T-cell (primary cell): ENCODE results near the gene C1QTNF3. TPM values are rescaled to one million over a fixed set of nuclear protein-coding genes. Genes with fewer than 3 reads are reported as not detected.

Experiments
- ATAC-seq, 4 experiments: fragments of 200-7000 bp in 3 of 4; fragments of 150-1000 bp in 1 of 4; cut with Tn5 transposase; replicated peaks in 1 of 4; 1 replicate in 3 of 4; 2 replicates in 1 of 4; pipeline ENCODE4 v1.10.0; 2021; ENCODE audit warnings: moderate library complexity in 3 of 4, mild to moderate bottlenecking in 2 of 4, moderate number of reproducible peaks in 1 of 4
- CTCF ChIA-PET, 2 donors: fragments of 300-600 bp; sonication (Branson Sonifier 250); formaldehyde crosslinking; loops; one replicate each; lab custom pipeline; 2022; ENCODE audit warnings: antibody characterized with exemption in 2 of 2; lab: Charles Lee
- POLR2A ChIA-PET, 2 donors: fragments of 300-600 bp; sonication (Branson Sonifier 250); formaldehyde crosslinking; loops; one replicate each; lab custom pipeline; 2022; ENCODE audit warnings: antibody characterized with exemption in 2 of 2; lab: Charles Lee
- DNase-seq, 35 experiments: peaks; one replicate each; pipeline versions ENCODE4 v3.0.0 to v3.0.0-alpha.2; 2013 to 2023
- H3K27ac ChIP-seq: one replicate; pipeline ENCODE4 v1.5.1; 2013; ENCODE audit warnings: low read length
- H3K27me3 ChIP-seq, 2 experiments: replicated peaks in 1 of 2; 1 replicate in 1 of 2; 2 replicates in 1 of 2; pipeline versions ENCODE4 v1.6.1 to v1.7.0; 2013; ENCODE audit warnings: low read length in 1 of 2, mixed read lengths in 1 of 2; ENCODE audit not compliant: control insufficient read depth in 2 of 2, insufficient read depth in 2 of 2; ENCODE audit errors: extremely low read depth in 1 of 2
- H3K36me3 ChIP-seq, 2 donors: 1 replicate in 1 of 2; 2 replicates in 1 of 2; pipeline versions ENCODE4 v1.6.1 to v1.7.0; 2013; ENCODE audit warnings: low read length in 1 of 2; ENCODE audit not compliant: control insufficient read depth in 2 of 2, insufficient read depth in 1 of 2; ENCODE audit errors: extremely low read depth in 1 of 2
- H3K4me1 ChIP-seq, 2 experiments: 1 replicate in 1 of 2; 2 replicates in 1 of 2; pipeline versions ENCODE4 v1.6.1 to v1.7.0; 2013; ENCODE audit warnings: low read length in 2 of 2, mixed read lengths in 1 of 2; ENCODE audit not compliant: insufficient read depth in 2 of 2, control insufficient read depth in 1 of 2; ENCODE audit errors: extremely low read depth in 1 of 2
- H3K4me3 ChIP-seq, 2 donors: 1 replicate in 1 of 2; 2 replicates in 1 of 2; pipeline versions ENCODE4 v1.5.1 to v1.7.0; 2013; ENCODE audit warnings: mild to moderate bottlenecking in 2 of 2, low read length in 1 of 2, moderate library complexity in 1 of 2; ENCODE audit not compliant: control insufficient read depth in 1 of 2; ENCODE audit errors: extremely low read depth in 1 of 2
- H3K9me3 ChIP-seq: 2 replicates; pipeline ENCODE4 v1.7.0; 2013
- H3K27ac Mint-ChIP-seq, 2 donors: one replicate each; pipeline ENCODE4 v1.8.0; 2020 to 2021; ENCODE audit warnings: mild to moderate bottlenecking in 2 of 2, mixed read lengths in 2 of 2
- H3K27me3 Mint-ChIP-seq, 2 donors: one replicate each; pipeline ENCODE4 v1.8.0; 2021 to 2022; ENCODE audit warnings: mixed read lengths in 2 of 2
- H3K36me3 Mint-ChIP-seq: one replicate; pipeline ENCODE4 v1.8.0; 2021; ENCODE audit warnings: mixed read lengths
- H3K4me1 Mint-ChIP-seq, 3 donors: one replicate each; pipeline ENCODE4 v1.8.0; 2020 to 2022; ENCODE audit warnings: mixed read lengths in 3 of 3, mild to moderate bottlenecking in 1 of 3
- H3K4me3 Mint-ChIP-seq, 3 donors: one replicate each; pipeline ENCODE4 v1.8.0; 2020 to 2022; ENCODE audit warnings: mild to moderate bottlenecking in 3 of 3, mixed read lengths in 3 of 3, moderate library complexity in 3 of 3
- H3K9me3 Mint-ChIP-seq, 3 donors: one replicate each; pipeline ENCODE4 v1.8.0; 2020 to 2022; ENCODE audit warnings: mixed read lengths in 3 of 3
- WGBS: methylation state at CpG from one replicate; pipeline ENCODE4 v1.1.5; 2013; ENCODE audit warnings: missing lambda C conversion rate; ENCODE audit not compliant: insufficient coverage; 5-methylcytosine and 5-hydroxymethylcytosine counted together
- total RNA-seq, 35 experiments: library from RNA in 6 of 35; stranded (reverse) in 6 of 35; fragments of 120-200 nt in 1 of 35; gene quantifications; one replicate each; pipeline versions ENCODE4 v1.2.1 to v1.2.4 and lab custom pipeline; 2013 to 2026

C1QTNF3 gene
- total RNA-seq, 5 donors from 2014 or later (not counting 1 experiment from before 2014, with no cell fraction given): 5.4 to 10.6 (median 5.7) TPM

- 96% methylated on average over 9 of the region's 10 CpGs for WGBS
Observed at GRCh38 chr5:34002629-34003328, 40.2 kb downstream of the C1QTNF3 start.

GRCh38 chr5:34001241-34001841 lies 41.7 kb downstream of the C1QTNF3 start:
- CTCF ChIA-PET: no interaction called here
- H3K27ac ChIP-seq: no peak overlapping the region

More at GRCh38 chr5:34002629-34003328, 40.2 kb downstream of the C1QTNF3 start:
- peaks cover 0 to 16% of the 10 kb centered on the region in 2 donors for H3K36me3 ChIP-seq
- Mint-ChIP-seq H3K27ac (no peak overlapping the region), H3K36me3 (peaks cover 30% of the 10 kb centered on the region), H3K27me3 (no peaks in the 10 kb centered on the region), H3K4me1 (peaks cover 11 to 17% (median 14%) of the 10 kb centered on the region in 3 donors), H3K4me3 (no peak overlapping the region), H3K9me3 (no peaks in the 10 kb centered on the region)
- H3K4me3 ChIP-seq: no peak overlapping the region
- CTCF ChIA-PET: no interaction called here
- POLR2A ChIA-PET: no interaction called here
- DNase-seq (no peak), ATAC-seq (no peak)
- H3K9me3 ChIP-seq: no peaks in the 10 kb centered on the region
- H3K4me1 ChIP-seq: peaks cover 8 to 9% of the 10 kb centered on the region in 2 experiments
- H3K27ac ChIP-seq: no peak overlapping the region
- H3K27me3 ChIP-seq: no peaks in the 10 kb centered on the region

GRCh38 chr5:33999978-34000377 lies 43.0 kb downstream of the C1QTNF3 start:
- no peaks in the 10 kb centered on the region for H3K27me3 Mint-ChIP-seq
- Histone ChIP-seq H3K9me3 (no peaks in the 10 kb centered on the region), H3K4me1 (peaks cover 0 to 2% of the 10 kb centered on the region in 2 experiments), H3K4me3 (no peak overlapping the region), H3K27ac (no peak overlapping the region), H3K36me3 (peaks cover 2 to 19% of the 10 kb centered on the region in 2 donors), H3K27me3 (no peaks in the 10 kb centered on the region)
- DNase-seq (no peak), ATAC-seq (no peak)
- peaks cover 3 to 9% (median 5%) of the 10 kb centered on the region in 3 donors for H3K4me1 Mint-ChIP-seq
- H3K36me3 Mint-ChIP-seq: peaks cover 39% of the 10 kb centered on the region
- CTCF ChIA-PET: interaction anchor here in 1 of 2 donors (0.7 kb wide), 1 partner anchor 157 kb away, joined by 4 read pairs; no protein-coding TSS in a partner anchor
- 94% methylated on average over 3 of the region's 4 CpGs for WGBS
- POLR2A ChIA-PET: no interaction called here
- H3K9me3 Mint-ChIP-seq: no peaks in the 10 kb centered on the region
- H3K27ac Mint-ChIP-seq: no peak overlapping the region
- H3K4me3 Mint-ChIP-seq: no peak overlapping the region

More at GRCh38 chr5:34001241-34001841, 41.7 kb downstream of the C1QTNF3 start:
- H3K4me1 Mint-ChIP-seq: peaks cover 8 to 14% (median 8%) of the 10 kb centered on the region in 3 donors
- H3K36me3 Mint-ChIP-seq: peaks cover 35% of the 10 kb centered on the region
- H3K27ac Mint-ChIP-seq: no peak overlapping the region
- DNase-seq (no peak), ATAC-seq (no peak)
- H3K9me3 Mint-ChIP-seq: no peaks in the 10 kb centered on the region
- Histone ChIP-seq H3K4me3 (no peak overlapping the region), H3K9me3 (no peaks in the 10 kb centered on the region), H3K4me1 (peaks cover 0 to 2% of the 10 kb centered on the region in 2 experiments), H3K27me3 (no peaks in the 10 kb centered on the region), H3K36me3 (peaks cover 0 to 16% of the 10 kb centered on the region in 2 donors)
- no peaks in the 10 kb centered on the region for H3K27me3 Mint-ChIP-seq
- WGBS: 97% methylated on average over 3 of the region's 10 CpGs
- no peak overlapping the region for H3K4me3 Mint-ChIP-seq
- POLR2A ChIA-PET: no interaction called here

GRCh38 chr5:33997331-33997983 lies 45.6 kb downstream of the C1QTNF3 start:
- Mint-ChIP-seq H3K4me3 (no peak overlapping the region), H3K36me3 (peaks cover 34% of the 10 kb centered on the region), H3K27me3 (no peaks in the 10 kb centered on the region), H3K27ac (peak overlapping the region in 1 of 2 donors; percentile 53), H3K4me1 (peaks cover 3 to 9% (median 5%) of the 10 kb centered on the region in 3 donors), H3K9me3 (no peaks in the 10 kb centered on the region)
- peaks cover 0 to 2% of the 10 kb centered on the region in 2 experiments for H3K4me1 ChIP-seq
- CTCF ChIA-PET: interaction anchor here (0.6 to 1.6 kb wide), 12 partner anchors 9 to 1728 kb away, joined by 3 to 9 read pairs (median 4); partner anchors contain the start of gene AMACR (in 1 of the 2)
- peaks cover 2 to 9% of the 10 kb centered on the region in 2 donors for H3K36me3 ChIP-seq
- 39% methylated on average over 5 of the region's 6 CpGs for WGBS
- no peaks in the 10 kb centered on the region for H3K9me3 ChIP-seq
- ATAC-seq (peak; percentile 54 to 78 (median 67)), DNase-seq (peak in 19 of 35 experiments; percentile 2 to 62 (median 15))
- H3K4me3 ChIP-seq: no peak overlapping the region
- POLR2A ChIA-PET: no interaction called here
- no peak overlapping the region for H3K27ac ChIP-seq
- H3K27me3 ChIP-seq: no peaks in the 10 kb centered on the region

- Mint-ChIP-seq H3K27me3 (no peaks in the 10 kb centered on the region), H3K4me1 (peaks cover 3 to 9% (median 5%) of the 10 kb centered on the region in 3 donors), H3K27ac (no peak overlapping the region), H3K36me3 (peaks cover 31% of the 10 kb centered on the region), H3K4me3 (no peak overlapping the region), H3K9me3 (no peaks in the 10 kb centered on the region)
- WGBS: 80% methylated on average over 1 of the region's 2 CpGs
- H3K36me3 ChIP-seq: peaks cover 2 to 9% of the 10 kb centered on the region in 2 donors
- H3K27ac ChIP-seq: no peak overlapping the region
- CTCF ChIA-PET: interaction anchor here (0.7 to 1.0 kb wide), 4 partner anchors 10 to 62 kb away, joined by 3 read pairs; no protein-coding TSS in a partner anchor
- no peaks in the 10 kb centered on the region for H3K27me3 ChIP-seq
- no peaks in the 10 kb centered on the region for H3K9me3 ChIP-seq
- no peak for ATAC-seq
- POLR2A ChIA-PET: interaction anchor here in 1 of 2 donors (0.6 kb wide), 1 partner anchor 573 kb away, joined by 3 read pairs; no protein-coding TSS in a partner anchor
- peaks cover 0 to 2% of the 10 kb centered on the region in 2 experiments for H3K4me1 ChIP-seq
- no peak overlapping the region for H3K4me3 ChIP-seq
- no peak for DNase-seq
Observed at GRCh38 chr5:33995865-33996264, 47.1 kb downstream of the C1QTNF3 start.

- peaks cover 3 to 9% (median 5%) of the 10 kb centered on the region in 3 donors for H3K4me1 Mint-ChIP-seq
- no peak overlapping the region for H3K27ac Mint-ChIP-seq
- H3K36me3 ChIP-seq: peaks cover 2 to 9% of the 10 kb centered on the region in 2 donors
- ChIA-PET POLR2A (no interaction called here), CTCF (no interaction called here)
- H3K27ac ChIP-seq: no peak overlapping the region
- no peak for ATAC-seq
- H3K4me3 Mint-ChIP-seq: no peak overlapping the region
- no peaks in the 10 kb centered on the region for H3K27me3 Mint-ChIP-seq
- peaks cover 0 to 2% of the 10 kb centered on the region in 2 experiments for H3K4me1 ChIP-seq
- no peak for DNase-seq
- H3K27me3 ChIP-seq: no peaks in the 10 kb centered on the region
- no peaks in the 10 kb centered on the region for H3K9me3 Mint-ChIP-seq
- peaks cover 35% of the 10 kb centered on the region for H3K36me3 Mint-ChIP-seq
- H3K9me3 ChIP-seq: no peaks in the 10 kb centered on the region
- 0% methylated on average over 1 of the region's 1 CpG for WGBS
- H3K4me3 ChIP-seq: no peak overlapping the region
Observed at GRCh38 chr5:33994845-33995244, 48.2 kb downstream of the C1QTNF3 start.
